Measurements from ENCODE around the gene NUF2.
"Not testable (repeated sequence)": the region's sequence is repeated elsewhere in the genome, so short reads cannot be mapped to it uniquely, and the experiment has no call there.

NUF2 gene

GRCh38 chr1:163335216-163335615 is 13.5 kb downstream of the NUF2 start:
- no peak for DNase-seq (ENCODE audit: low spot score)

DNA sequence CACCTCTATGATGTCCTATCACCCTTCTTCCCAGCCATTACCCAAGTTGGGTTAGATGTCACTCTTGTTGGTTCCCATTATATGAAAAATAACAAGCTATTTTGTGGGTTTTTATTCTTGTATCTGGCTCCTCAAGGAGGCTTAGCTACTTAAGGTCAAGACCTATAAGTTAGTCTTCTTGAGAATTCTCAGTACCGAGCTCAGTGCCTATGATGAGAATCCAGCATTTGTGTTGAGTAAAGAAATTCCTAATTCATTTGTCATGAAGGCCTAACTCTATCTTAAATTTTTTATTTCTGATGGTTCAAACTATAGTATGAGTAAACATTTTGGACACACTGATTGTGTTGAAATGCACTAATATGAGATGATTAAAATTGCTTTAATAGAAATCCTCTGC is 15.9 kb downstream of the NUF2 start:
- no peak for DNase-seq (ENCODE audit: low spot score)

DNA sequence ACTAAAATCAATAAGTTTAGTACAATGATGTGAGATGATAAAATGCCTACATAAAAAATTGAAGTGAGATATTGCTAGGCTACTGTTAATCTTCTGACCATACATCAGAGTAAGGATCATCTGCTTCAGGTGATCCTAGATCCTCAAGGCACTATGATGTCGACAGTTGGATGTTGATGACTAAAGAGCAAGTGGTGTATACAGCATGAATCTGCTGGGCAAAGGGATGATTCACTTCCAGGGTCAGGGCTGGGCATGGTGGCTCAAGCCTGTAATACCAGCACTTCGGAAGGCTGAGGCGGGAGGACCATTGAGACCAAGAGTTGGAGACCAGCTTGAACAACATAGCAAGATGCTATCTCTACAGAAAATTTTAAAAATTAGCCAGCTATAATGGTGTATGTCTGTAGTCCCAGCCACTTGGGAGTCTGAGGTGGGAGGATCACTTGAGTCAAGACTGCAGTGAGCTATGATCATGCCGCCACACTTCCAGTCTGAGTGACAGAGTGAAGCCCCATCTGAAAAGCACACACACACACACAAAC is 24.6 kb downstream of the NUF2 start:
- no peak for DNase-seq (ENCODE audit: low spot score)

DNA sequence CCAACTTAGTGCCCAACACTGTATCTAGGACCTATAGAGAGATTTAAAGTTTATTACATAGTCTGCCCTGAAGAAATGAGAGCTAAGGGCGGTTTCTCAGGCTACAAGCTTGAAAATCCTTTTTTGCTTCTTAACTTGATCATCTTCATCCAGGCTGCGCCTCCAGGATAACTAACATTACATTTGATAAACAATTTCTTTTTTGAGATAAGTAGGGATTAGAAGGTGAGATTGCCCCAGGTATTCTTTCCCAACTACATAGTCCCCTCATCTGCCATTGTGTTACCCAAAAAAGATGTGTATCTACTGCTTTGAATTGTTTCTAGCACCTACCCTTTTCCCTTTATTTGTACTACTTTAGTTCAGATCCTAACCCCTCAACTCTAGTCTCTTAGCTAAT is 25.4 kb downstream of the NUF2 start:
- DNase-seq (ENCODE audit: low spot score): no peak

- DNase-seq (ENCODE audit: low spot score): no peak
Observed at GRCh38 chr1:163351912-163352311, 30.2 kb downstream of the NUF2 start.

- DNase-seq (ENCODE audit: low spot score): no peak
Observed at GRCh38 chr1:163357378-163357777, 35.6 kb downstream of the NUF2 start.

DNA sequence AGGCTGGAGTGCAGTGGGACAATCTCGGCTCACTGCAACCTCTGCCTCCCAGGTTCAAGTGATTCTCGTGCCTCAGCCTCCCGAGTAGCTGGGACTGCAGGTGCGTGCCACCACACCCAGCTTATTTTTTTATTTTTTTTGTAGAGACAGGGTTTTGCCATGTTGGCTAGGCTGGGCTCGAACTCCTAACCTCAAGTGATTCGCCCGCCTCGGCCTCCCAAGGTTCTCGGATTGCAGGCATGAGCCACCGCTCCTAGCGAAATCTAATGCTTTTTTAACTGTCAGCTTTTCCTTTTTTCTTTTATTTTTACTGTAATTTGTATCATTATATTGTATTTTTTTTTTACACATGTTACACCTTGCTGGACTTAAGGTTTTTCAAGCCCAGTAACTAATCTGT is 36.4 kb downstream of the NUF2 start:
- DNase-seq (ENCODE audit: low spot score): not testable (repeated sequence)

- peak; percentile 48 for DNase-seq (ENCODE audit: low spot score)
Observed at GRCh38 chr1:163361123-163361934, 39.6 kb downstream of the NUF2 start.

- DNase-seq (ENCODE audit: low spot score): peak; percentile 36
Observed at GRCh38 chr1:163365186-163365585, 43.4 kb downstream of the NUF2 start.

DNA sequence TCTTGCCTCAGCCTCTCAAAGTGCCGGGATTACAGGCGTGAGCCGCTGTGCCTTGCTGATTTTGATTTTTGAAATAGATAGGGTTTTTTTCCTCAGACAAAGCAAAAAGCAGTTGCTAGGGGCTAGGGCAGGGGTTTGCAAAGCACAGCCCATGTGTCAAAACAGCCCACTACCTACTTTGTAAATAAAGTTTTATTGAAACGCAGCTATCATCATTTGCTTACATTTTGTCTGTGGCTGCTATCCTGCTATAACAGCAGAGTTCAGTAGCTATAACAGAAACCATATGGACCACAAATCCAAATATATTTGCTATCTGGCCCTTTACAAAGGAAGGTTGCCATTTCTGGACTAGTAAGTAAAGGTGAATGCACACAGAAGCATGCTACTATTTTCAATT is 44.8 kb downstream of the NUF2 start:
- no peak for DNase-seq (ENCODE audit: low spot score)

- DNase-seq (ENCODE audit: low spot score): peak; percentile 15
Observed at GRCh38 chr1:163367721-163368120, 46.0 kb downstream of the NUF2 start.

DNA sequence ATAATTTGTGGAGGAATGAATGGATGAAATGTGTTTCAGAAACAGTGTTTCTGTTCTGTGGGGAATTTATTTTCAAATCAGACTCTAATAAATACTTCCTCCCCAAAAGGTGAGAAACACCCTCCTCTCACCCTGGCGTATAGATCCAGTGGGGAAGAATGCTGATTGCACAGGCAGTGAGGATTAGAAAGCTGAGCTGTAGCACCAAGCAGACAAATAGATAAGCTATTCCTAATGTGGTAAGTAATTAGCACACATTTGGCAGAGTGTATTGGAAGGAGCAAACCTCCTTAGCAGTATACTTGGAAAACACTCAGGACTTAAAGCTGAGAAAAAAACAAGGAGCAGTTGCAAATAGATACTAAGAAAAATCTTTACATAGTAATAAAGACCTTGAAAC is 50.8 kb downstream of the NUF2 start:
- no peak for DNase-seq (ENCODE audit: low spot score)

DNA sequence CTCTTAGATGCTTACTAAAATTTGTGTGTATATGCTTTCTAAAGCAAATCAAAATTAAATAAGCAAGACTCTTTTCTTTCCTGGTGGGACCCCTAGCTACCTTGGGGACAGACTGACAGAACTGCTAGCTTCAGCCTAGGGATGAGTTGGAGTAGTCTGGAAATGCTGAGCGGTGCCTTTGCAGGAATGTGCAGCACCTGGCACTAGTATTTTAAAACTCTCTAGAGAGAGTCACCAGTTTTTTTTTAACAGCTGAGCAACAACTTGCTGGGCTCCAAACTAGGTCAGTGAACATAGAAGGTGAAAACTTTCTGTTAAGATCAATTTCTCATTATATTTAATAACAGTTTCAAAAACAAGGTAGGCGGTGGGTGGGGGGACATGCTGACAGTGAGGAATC is 56.8 kb downstream of the NUF2 start:
- no peak for DNase-seq (ENCODE audit: low spot score)

DNA sequence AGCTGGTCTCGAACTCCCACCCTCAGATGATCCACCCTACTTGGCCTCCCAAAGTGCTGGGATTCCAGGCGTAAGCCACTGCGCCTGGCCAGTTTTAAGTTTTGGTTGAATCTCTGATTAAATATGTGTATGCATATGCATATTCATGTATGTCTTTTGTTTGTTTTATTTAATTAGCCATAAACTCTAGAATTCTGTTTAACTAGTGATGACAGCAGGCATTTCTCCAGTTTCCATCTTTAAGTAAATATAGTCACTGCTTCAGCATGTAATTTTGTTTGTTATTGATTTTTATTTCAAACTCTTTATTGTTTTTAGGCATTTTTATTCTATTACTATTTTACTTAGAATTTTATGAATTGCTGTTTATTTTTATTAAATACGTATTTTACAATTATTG is 58.0 kb downstream of the NUF2 start:
- DNase-seq (ENCODE audit: low spot score): no peak

DNA sequence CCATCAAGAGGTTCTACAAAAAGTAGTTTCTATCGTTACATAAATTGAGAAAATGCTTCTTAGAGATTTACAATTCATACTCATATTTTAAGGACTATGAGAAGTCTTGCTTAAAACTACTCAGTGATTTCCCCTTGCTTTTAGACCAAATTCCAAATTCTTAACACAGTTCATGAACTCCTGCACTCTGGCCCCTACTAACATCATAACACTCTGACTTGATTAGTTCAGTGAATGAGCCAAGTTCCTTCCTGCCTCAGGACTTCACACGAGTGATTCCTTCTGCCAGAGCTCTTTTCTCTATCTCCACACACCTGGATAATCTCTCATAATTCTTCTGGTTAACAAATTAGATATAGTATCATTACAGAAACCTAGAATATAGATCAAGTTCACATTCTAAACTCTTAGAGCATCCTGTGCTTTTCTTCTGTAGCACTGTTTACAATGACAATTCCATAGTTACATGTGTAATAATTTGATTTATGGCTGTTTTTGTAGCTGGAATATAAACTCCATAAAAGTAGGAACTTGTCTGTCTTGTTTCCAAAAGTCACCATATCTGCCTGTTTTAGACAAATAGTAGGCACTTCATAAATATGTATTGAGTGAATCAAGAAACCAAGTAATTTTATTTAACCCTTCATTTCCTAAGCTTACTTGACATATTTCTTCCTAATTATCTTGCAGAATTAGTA is 59.9 kb downstream of the NUF2 start:
- no peak for DNase-seq (ENCODE audit: low spot score)

- DNase-seq (ENCODE audit: low spot score): no peak
Observed at GRCh38 chr1:163382395-163382794, 60.6 kb downstream of the NUF2 start.

DNA sequence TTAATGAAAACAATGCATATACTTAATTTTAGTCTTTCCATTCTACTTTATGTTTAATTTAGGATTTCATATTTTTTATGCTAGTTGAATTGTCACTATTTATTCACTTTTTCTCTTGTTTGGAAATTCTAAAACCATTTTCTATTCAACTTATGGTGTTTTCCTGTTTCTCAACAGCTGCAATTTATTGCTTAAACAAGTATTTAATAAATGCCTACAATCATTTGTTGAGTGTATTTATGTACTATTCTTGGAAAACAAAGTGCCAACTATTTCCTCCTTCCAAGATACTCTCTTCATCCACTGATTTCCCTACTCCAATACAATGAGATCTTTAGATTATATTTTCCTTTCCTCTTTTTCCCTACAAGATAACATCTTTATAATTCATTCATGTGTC is 65.4 kb downstream of the NUF2 start:
- no peak for DNase-seq (ENCODE audit: low spot score)

- no peak for DNase-seq (ENCODE audit: low spot score)
Observed at GRCh38 chr1:163388970-163389369, 67.2 kb downstream of the NUF2 start.

DNA sequence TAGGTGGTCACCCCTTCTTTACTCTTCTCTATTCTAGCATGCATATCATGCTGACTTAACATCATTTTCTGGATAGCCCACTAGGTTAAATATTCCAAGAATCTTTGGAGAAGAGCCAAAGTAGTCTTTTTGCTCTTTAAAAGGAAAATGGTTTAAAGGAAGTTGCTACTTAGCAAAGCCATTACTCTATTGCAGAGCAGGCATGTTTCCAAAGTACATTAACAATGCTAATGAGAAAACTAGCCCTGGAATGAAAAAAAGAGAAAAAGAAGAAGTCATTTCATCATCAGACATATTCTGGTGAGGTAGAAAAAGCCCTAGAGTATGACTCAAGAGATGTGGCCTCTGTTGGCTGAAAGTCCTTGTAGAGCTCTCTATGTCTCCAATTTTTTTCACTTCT is 74.0 kb downstream of the NUF2 start:
- DNase-seq (ENCODE audit: low spot score): peak; percentile 17

DNA sequence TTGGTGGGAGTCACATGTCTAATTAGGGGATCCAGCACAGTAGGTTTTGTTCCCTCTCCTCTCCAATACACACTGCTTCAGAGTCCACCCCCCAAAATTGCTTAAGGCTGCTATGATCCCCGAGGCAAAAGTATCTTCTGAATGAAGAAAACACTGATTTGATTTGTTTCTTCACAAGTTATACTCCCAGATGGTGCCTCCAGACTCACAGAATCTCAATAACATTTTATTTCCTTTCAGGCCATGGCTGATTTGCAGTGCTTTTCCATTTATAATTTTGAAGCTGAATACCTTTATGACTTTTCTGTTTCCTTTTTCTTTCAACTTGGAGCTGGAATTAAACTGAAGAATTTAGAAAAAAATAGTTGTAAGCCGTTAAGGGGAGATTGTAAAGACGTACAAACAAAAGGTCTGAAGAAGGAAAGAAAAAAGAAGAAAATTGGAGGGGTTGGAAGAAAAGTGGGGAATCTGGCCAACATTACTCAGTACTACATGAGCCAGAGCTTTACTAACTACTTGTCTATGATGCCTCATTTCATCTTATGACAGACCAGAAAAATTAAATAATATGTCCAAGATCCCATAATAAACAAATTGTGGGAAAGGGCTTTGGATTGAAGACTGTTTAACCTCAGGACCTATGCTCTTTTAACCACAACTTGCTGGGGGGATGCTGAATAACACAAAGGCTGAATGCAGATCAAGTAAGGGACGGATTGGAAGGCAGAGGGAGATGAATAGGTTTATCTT is 75.9 kb downstream of the NUF2 start:
- no peak for DNase-seq (ENCODE audit: low spot score)

GRCh38 chr1:163399001-163399400 is 77.2 kb downstream of the NUF2 start:
- no peak for DNase-seq (ENCODE audit: low spot score)

DNA sequence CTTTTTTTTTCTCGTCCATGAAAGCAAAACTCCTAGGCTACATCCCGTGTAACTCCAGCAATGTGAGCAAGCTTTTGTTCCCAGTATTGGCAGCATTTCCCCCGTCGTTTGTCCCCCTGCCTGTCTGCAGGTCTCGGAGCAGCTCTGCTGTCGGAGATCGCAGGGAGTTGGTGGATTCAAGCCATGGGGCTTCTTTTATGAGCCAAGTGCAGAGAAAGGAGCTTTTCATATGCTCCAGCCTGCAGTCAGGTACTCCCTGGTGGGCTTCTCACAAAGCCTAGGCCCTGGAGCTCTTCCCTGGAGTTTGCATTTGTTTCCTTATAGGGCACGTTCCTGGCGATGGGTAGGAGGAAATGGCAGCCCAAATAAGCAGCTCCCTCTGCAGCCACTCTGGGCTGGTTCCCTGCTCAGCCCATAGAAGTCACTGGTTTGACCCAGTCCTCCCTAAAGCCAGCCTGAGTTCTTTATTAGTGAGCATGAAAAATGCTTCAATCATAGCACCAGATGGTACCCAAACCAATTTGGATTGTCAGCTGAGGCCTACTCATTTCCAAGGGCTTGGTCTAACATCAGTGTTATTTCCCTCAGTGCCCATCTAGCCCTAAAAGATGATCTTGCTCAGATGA is 78.3 kb downstream of the NUF2 start:
- peak; percentile 65 for DNase-seq (ENCODE audit: low spot score)
